H7 (cell line): ENCODE results near the gene IL1RAPL2. TPM values are rescaled to one million over a fixed set of nuclear protein-coding genes. Genes with fewer than 3 reads are reported as not detected.
A peak's percentile ranks its signal among the peaks of the same experiment; 100 is the strongest.

Experiments
- DNase-seq: peaks from one replicate; pipeline ENCODE4 v3.0.0; 2012
- H3K27me3 ChIP-seq: 2 replicates; pipeline ENCODE4 v1.6.0; 2011; ENCODE audit warnings: mild to moderate bottlenecking, low read length; ENCODE audit not compliant: control insufficient read depth, insufficient read depth
- H3K36me3 ChIP-seq: replicated peaks from 2 replicates; pipeline ENCODE4 v1.5.1; 2011; ENCODE audit warnings: low read length; ENCODE audit not compliant: control insufficient read depth, insufficient read depth
- H3K4me3 ChIP-seq: 2 replicates; pipeline ENCODE4 v1.5.1; 2011; ENCODE audit warnings: low read depth, mild to moderate bottlenecking, control low read depth, low read length, moderate library complexity; ENCODE audit not compliant: insufficient read depth
- total RNA-seq: library from RNA; depleted of rRNA; stranded (reverse); fragments of >200 nt; shearing (Covaris generic); gene quantifications from 2 replicates; pipeline ENCODE4 v1.2.3, GENCODE V29; 2014

Gene IL1RAPL2
- total RNA-seq, 1 experiment from 2014 or later, result 0.03 TPM

DNA sequence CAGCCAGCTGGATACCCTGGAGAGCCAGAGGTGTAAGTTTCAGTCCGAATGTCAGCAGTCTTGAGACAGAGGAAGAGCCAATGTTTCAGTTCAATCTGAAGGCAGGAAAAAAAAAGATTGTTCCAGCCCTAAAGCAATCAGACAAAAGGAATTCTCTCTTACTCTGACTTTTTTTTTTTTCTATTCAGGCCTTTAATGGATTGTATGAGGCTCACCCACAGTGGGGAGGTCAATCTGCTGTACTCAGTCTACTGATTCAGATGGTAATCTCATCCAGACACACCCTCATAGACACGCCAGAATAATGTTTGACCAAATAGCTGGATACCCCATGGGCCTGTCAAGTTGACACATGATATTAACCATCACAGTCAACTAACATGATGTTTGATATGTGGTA, 602.6 kb downstream of the IL1RAPL2 start:
- no peaks in the 10 kb centered on the region for H3K27me3 ChIP-seq
- DNase-seq, result no peak
- no peaks in the 10 kb centered on the region for H3K36me3 ChIP-seq
- H3K4me3 ChIP-seq, result no peak overlapping the region

GRCh38 chrX:105173071-105173470, 607.1 kb downstream of the IL1RAPL2 start:
- Histone ChIP-seq H3K27me3 (no peaks in the 10 kb centered on the region), H3K36me3 (no peaks in the 10 kb centered on the region), H3K4me3 (no peak overlapping the region)
- DNase-seq, result no peak

GRCh38 chrX:105179644-105180043, 613.6 kb downstream of the IL1RAPL2 start:
- no peak for DNase-seq
- no peak overlapping the region for H3K4me3 ChIP-seq
- H3K27me3 ChIP-seq, result no peaks in the 10 kb centered on the region
- no peaks in the 10 kb centered on the region for H3K36me3 ChIP-seq

GRCh38 chrX:105189093-105189492, 623.1 kb downstream of the IL1RAPL2 start:
- Histone ChIP-seq H3K36me3 (no peaks in the 10 kb centered on the region), H3K27me3 (no peaks in the 10 kb centered on the region), H3K4me3 (no peak overlapping the region)
- no peak for DNase-seq

DNA sequence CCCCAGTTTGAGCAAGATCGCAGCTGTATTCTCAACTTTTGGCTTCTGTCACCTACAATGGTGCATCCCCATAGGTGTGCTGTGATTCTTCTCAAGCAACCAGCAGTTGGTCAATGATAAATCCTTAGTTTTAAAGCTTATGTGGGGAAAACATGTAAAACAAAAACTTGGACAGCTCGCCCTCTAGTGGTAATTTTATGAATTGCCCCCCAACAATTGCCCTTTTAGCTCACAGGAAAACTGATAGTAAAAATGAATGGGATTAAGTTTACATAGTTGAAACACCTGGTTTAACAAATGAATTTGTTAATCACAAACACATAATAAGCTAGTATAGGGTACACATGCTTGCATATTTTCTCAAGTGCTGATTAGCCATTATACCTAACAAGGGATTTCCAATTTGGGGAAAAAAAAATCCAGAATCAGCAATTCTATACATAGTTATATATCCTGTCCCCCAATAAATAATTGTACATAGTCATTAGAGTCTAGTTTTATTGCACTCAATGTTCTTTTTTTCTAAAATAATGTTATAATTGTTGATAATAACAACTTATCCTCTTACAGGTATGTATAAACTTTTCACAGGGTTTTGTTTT, 624.4 kb downstream of the IL1RAPL2 start:
- DNase-seq, result no peak
- no peak overlapping the region for H3K4me3 ChIP-seq
- no peaks in the 10 kb centered on the region for H3K36me3 ChIP-seq
- H3K27me3 ChIP-seq, result no peaks in the 10 kb centered on the region

- peak; percentile 47 for DNase-seq
- Histone ChIP-seq H3K36me3 (no peaks in the 10 kb centered on the region), H3K27me3 (no peaks in the 10 kb centered on the region), H3K4me3 (no peak overlapping the region)
Observed at GRCh38 chrX:105191878-105192277, 625.9 kb downstream of the IL1RAPL2 start.

- H3K4me3 ChIP-seq, result no peak overlapping the region
- no peaks in the 10 kb centered on the region for H3K36me3 ChIP-seq
- no peaks in the 10 kb centered on the region for H3K27me3 ChIP-seq
- no peak for DNase-seq
Observed at GRCh38 chrX:105209406-105209805, 643.4 kb downstream of the IL1RAPL2 start.

DNA sequence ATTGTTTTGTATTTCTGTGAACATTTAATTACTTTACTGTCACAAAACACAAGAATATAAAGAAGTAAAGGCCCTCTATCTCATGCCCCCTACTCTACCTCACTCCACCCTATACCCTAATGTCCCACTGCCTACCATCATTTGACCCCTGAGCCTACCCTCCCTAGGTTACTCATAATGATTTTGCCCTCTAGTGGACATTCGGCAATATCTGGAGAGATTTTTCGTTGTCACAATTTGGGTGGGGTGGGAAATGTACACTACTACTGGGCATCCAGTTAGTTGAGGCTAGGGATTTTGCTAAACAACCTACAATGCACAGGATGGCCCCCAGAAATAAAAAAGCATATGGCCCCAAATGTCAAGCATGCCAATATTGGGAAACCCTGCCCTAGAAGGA, 644.3 kb downstream of the IL1RAPL2 start:
- H3K4me3 ChIP-seq, result no peak overlapping the region
- H3K27me3 ChIP-seq, result no peaks in the 10 kb centered on the region
- DNase-seq, result no peak
- no peaks in the 10 kb centered on the region for H3K36me3 ChIP-seq

DNA sequence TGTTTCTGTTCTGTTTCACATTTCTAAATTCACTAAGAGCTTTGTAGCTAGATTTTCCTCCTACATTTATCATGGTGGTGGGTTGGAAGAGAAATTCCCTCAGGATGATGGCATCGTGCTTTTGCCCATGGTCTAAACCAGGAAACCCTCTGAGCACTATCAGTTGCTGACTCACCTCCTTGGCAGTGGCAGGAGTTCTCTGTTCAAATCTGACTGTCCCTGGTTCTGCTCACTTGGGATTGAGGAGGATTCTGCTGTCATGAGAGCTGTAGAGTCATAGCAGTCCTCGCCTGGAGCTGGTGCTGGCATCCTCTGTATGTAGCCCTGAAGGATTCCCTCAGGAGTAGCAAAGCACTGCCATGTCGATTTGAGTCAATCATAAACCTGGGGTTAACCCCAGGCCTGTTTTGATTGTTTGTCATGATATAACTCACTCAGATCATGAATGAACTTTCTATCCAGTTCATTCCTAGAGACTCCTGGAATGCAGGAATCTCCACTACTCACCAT, 645.1 kb downstream of the IL1RAPL2 start:
- no peak overlapping the region for H3K4me3 ChIP-seq
- no peaks in the 10 kb centered on the region for H3K27me3 ChIP-seq
- H3K36me3 ChIP-seq, result no peaks in the 10 kb centered on the region
- DNase-seq, result no peak

- DNase-seq, result no peak
- H3K27me3 ChIP-seq, result no peaks in the 10 kb centered on the region
Observed at GRCh38 chrX:105219454-105220401, 653.7 kb downstream of the IL1RAPL2 start.

GRCh38 chrX:105220636-105221035, 654.6 kb downstream of the IL1RAPL2 start, which contains the start of gene TEX13A:
Gene TEX13A, minus strand, starts transcription at chrX:105220694. Its CDS starts 297 bp downstream, at chrX:105220397.
- no peak for DNase-seq
- H3K36me3 ChIP-seq, result no peaks in the 10 kb centered on the region
- H3K27me3 ChIP-seq, result no peaks in the 10 kb centered on the region
- no peak within 1 kb of the TSS for H3K4me3 ChIP-seq

More at GRCh38 chrX:105219454-105220401, 653.7 kb downstream of the IL1RAPL2 start:
- H3K36me3 ChIP-seq, result no peaks in the 10 kb centered on the region
- H3K4me3 ChIP-seq, result no peak overlapping the region

DNA sequence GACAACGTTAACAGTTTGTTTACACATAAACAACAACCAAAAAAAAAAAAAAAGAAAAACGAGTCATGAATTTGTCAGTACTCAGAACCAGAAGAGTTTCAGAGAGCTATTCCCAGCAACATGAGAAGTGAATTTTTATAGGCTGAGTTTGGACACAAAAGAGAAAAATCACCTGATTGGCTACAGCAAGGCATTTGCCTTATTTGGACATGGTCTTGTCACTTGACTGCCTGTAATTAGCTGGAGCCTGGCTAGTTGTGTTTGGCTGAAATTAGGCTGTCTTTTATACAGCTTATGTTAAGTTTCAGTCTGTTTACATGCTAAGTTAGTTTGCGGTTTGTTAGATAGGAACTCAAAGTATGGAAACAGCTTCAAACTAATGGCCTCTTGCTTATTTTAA, 655.4 kb downstream of the IL1RAPL2 start:
- H3K27me3 ChIP-seq, result no peaks in the 10 kb centered on the region
- H3K36me3 ChIP-seq, result no peaks in the 10 kb centered on the region
- no peak overlapping the region for H3K4me3 ChIP-seq
- DNase-seq, result no peak

DNA sequence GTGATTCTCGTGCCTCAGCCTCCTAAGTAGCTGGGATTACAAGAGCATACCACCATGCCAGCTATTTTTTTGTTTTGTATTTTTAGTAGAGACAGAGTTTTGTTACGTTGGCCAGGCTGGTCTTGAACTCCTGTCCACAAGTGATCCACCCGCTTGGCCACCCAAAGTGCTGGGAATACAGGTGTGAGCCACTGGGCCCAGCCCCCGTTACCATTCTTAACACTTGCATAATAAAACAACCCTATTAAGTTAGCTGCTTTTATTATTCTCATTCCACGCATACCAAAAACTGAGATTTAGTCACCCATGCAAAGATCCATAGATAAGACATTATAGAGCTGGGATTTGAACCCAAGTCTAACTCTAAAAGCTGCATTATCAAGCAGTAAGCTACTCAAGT, 660.5 kb downstream of the IL1RAPL2 start:
- no peaks in the 10 kb centered on the region for H3K27me3 ChIP-seq

DNA sequence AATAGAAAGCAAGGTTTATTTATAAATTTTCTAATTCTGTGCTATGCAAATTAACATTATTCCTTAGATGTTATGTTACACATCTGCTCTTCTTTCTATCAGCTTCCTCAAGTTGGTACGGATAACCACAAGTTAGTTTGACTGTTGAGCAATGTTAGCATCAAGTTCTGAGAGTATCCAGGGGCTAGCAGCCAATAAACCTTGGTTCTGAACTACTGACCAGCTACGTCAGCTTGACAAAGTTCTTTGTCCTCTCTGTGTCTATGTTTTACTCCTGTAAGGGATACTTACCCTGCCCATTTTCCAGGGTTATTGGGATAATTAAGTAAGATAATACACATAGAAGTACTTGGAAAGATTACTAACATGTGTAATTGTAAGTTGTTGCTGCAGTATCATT, 662.6 kb downstream of the IL1RAPL2 start:
- no peaks in the 10 kb centered on the region for H3K36me3 ChIP-seq
- no peak overlapping the region for H3K4me3 ChIP-seq
- no peaks in the 10 kb centered on the region for H3K27me3 ChIP-seq
- no peak for DNase-seq

More for the DNA sequence above, 660.5 kb downstream of the IL1RAPL2 start:
- Histone ChIP-seq H3K4me3 (no peak overlapping the region), H3K36me3 (no peaks in the 10 kb centered on the region)
- no peak for DNase-seq

DNA sequence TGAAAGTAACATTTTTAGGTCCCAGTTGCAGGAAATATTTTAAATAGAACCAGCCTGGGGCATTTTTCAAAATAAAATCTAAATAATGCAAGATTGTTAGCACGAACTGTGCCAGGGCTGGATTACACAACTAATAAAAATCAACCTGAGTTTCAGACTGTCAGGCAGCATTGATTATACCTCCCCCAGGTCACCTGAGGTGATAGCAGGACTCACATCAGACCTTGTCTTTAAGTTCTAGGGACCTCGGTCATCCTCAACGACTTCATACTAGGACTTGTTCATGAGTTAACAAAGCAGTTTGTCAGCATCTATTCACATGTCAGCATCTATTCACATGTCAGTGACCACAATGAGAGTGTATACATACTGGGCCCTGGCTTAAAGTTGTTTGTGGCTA, 663.1 kb downstream of the IL1RAPL2 start:
- no peaks in the 10 kb centered on the region for H3K36me3 ChIP-seq
- H3K4me3 ChIP-seq, result no peak overlapping the region
- no peak for DNase-seq
- no peaks in the 10 kb centered on the region for H3K27me3 ChIP-seq
